Measurements from ENCODE around the gene RASGRP4. TPM values are rescaled to one million over a fixed set of nuclear protein-coding genes. Genes with fewer than 3 reads are reported as not detected.

RASGRP4 gene
- total RNA-seq, 1 donor from 2014 or later: 1.0 TPM

DNA sequence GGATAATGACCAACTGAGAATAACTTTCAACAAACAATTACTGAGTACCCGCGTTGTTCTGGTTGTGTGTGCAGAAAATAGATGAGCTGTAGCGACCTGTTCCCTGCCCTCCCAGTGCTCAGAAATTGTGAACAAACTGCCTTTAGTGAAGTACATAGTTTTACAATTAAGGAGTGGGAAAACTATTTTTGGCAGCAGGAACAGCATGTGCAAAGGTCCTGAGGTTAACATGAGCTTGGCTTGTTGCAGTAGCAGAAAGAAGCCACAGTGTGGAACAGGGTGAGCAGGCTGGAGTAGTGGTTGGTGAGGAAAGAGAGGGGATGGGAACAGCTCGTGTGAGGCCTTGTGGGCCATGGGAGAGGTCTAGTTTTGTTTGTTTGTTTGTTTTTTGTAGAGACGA is 23.5 kb upstream of the RASGRP4 start:
- Histone ChIP-seq H3K27ac (ENCODE audit: low read depth, low read length) (peak overlapping the region; percentile 40), H3K36me3 (ENCODE audit: control insufficient read depth in 3 of 3, insufficient read depth in 3 of 3, low read length in 3 of 3) (peaks cover 67 to 80% (median 70%) of the 10 kb centered on the region in 3 donors), H3K4me3 (ENCODE audit: low read length in 3 of 3) (no peak overlapping the region), H3K27me3 (ENCODE audit: control insufficient read depth in 3 of 3, insufficient read depth in 3 of 3, low read length in 3 of 3) (no peaks in the 10 kb centered on the region), H3K9ac (ENCODE audit: low read depth in 1 of 3, low read length in 3 of 3) (no peak overlapping the region), H3K9me3 (ENCODE audit: control insufficient read depth in 3 of 3, low read length in 3 of 3) (no peaks in the 10 kb centered on the region), H3K4me1 (ENCODE audit: control insufficient read depth in 3 of 3, insufficient read depth in 3 of 3, low read length in 3 of 3) (peaks cover 0 to 31% (median 15%) of the 10 kb centered on the region in 3 donors)

DNA sequence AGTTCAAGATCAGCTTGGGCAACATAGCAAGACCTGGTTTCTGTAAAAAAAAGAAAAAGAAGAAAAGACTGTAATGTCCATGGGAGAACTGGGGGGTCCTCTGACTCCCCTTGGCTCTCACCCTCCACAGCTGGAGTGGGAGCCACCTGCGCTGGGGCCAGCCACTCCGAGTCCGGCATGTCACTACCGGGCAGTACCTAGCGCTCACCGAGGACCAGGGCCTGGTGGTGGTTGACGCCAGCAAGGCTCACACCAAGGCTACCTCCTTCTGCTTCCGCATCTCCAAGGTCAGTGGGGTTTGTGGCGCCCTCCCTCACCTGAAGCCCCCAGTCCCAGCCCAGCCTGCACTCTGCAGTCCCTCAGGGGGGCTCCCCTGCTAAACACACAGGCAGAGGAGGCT is 22.2 kb upstream of the RASGRP4 start:
- H3K27me3 ChIP-seq (ENCODE audit: control insufficient read depth in 3 of 3, insufficient read depth in 3 of 3, low read length in 3 of 3): no peaks in the 10 kb centered on the region
- no peak overlapping the region for H3K4me3 ChIP-seq (ENCODE audit: low read length in 3 of 3)
- no peaks in the 10 kb centered on the region for H3K9me3 ChIP-seq (ENCODE audit: control insufficient read depth in 3 of 3, low read length in 3 of 3)
- H3K9ac ChIP-seq (ENCODE audit: low read depth in 1 of 3, low read length in 3 of 3): no peak overlapping the region
- H3K4me1 ChIP-seq (ENCODE audit: control insufficient read depth in 3 of 3, insufficient read depth in 3 of 3, low read length in 3 of 3): peaks cover 0 to 31% (median 15%) of the 10 kb centered on the region in 3 donors
- no peak overlapping the region for H3K27ac ChIP-seq (ENCODE audit: low read depth, low read length)
- peaks cover 75 to 82% (median 78%) of the 10 kb centered on the region in 3 donors for H3K36me3 ChIP-seq (ENCODE audit: control insufficient read depth in 3 of 3, insufficient read depth in 3 of 3, low read length in 3 of 3)

DNA sequence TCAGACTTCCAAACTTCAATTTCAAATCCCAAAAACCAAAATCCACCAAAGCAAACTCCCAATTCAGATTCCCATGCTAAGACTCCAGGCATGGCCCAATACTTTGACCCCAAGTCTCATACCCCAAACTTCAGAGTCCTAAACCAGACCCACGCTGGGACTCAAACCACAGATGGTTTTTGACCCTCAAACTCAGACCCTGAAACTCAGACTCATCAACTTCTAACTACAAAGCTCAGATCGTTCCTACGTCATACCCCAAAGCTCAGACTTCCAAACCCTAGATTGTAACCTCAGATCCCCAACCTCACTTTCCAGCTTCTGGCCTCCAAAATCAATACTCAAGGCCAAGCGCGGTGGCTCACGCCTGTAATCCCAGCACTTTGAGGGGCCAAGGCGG is 19.3 kb upstream of the RASGRP4 start:
- Histone ChIP-seq H3K36me3 (ENCODE audit: control insufficient read depth in 3 of 3, insufficient read depth in 3 of 3, low read length in 3 of 3) (peaks cover 60 to 73% (median 66%) of the 10 kb centered on the region in 3 donors), H3K4me1 (ENCODE audit: control insufficient read depth in 3 of 3, insufficient read depth in 3 of 3, low read length in 3 of 3) (peaks cover 0 to 28% (median 13%) of the 10 kb centered on the region in 3 donors), H3K9ac (ENCODE audit: low read depth in 1 of 3, low read length in 3 of 3) (no peak overlapping the region), H3K4me3 (ENCODE audit: low read length in 3 of 3) (no peak overlapping the region), H3K9me3 (ENCODE audit: control insufficient read depth in 3 of 3, low read length in 3 of 3) (no peaks in the 10 kb centered on the region), H3K27me3 (ENCODE audit: control insufficient read depth in 3 of 3, insufficient read depth in 3 of 3, low read length in 3 of 3) (no peaks in the 10 kb centered on the region), H3K27ac (ENCODE audit: low read depth, low read length) (no peak overlapping the region)

DNA sequence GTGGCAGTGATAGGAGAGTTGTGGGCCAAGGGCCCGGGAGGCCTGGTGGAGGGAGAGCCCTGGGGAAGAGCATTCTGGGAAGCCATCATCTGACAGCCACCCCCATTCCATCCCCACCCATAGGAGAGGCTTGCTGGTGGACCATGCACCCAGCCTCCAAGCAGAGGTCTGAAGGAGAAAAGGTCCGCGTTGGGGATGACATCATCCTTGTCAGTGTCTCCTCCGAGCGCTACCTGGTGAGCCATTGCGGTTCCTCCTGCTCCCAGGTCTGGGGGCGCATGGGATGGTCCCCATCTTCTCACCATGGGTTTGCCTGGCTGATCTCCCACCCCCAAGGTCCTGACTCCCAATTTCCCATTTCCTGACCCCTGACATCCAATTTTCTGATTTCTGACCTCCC is 18.0 kb upstream of the RASGRP4 start:
- H3K27ac ChIP-seq (ENCODE audit: low read depth, low read length): no peak overlapping the region
- H3K9me3 ChIP-seq (ENCODE audit: control insufficient read depth in 3 of 3, low read length in 3 of 3): no peaks in the 10 kb centered on the region
- no peak overlapping the region for H3K9ac ChIP-seq (ENCODE audit: low read depth in 1 of 3, low read length in 3 of 3)
- H3K4me1 ChIP-seq (ENCODE audit: control insufficient read depth in 3 of 3, insufficient read depth in 3 of 3, low read length in 3 of 3): peaks cover 7 to 28% (median 19%) of the 10 kb centered on the region in 3 donors
- H3K27me3 ChIP-seq (ENCODE audit: control insufficient read depth in 3 of 3, insufficient read depth in 3 of 3, low read length in 3 of 3): no peaks in the 10 kb centered on the region
- no peak overlapping the region for H3K4me3 ChIP-seq (ENCODE audit: low read length in 3 of 3)
- H3K36me3 ChIP-seq (ENCODE audit: control insufficient read depth in 3 of 3, insufficient read depth in 3 of 3, low read length in 3 of 3): peaks cover 52 to 61% (median 53%) of the 10 kb centered on the region in 3 donors

DNA sequence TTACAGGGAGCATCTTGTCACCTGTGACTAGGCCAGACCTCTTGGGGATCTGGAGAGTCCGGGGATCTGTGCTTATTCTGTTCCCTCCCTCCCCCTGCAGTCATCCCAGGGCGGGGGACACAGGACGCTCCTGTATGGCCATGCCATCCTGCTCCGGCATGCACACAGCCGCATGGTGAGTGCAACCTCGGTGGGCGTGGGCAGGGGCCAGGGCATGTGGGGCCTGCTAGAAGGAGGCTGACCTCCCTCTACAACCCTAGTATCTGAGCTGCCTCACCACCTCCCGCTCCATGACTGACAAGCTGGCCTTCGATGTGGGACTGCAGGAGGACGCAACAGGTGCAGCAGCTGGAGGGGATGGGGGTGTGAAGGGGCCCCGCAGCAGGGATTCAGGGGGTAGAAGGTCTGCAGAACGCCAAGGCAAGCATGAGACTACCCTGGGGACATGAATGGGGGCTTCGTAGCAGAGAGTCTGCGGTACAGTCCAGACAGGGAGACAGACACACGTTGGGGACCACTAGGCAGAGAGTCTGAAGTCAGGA is 17.5 kb upstream of the RASGRP4 start:
- Histone ChIP-seq H3K9ac (ENCODE audit: low read depth in 1 of 3, low read length in 3 of 3) (no peak overlapping the region), H3K9me3 (ENCODE audit: control insufficient read depth in 3 of 3, low read length in 3 of 3) (no peaks in the 10 kb centered on the region), H3K36me3 (ENCODE audit: control insufficient read depth in 3 of 3, insufficient read depth in 3 of 3, low read length in 3 of 3) (peaks cover 49 to 57% (median 51%) of the 10 kb centered on the region in 3 donors), H3K4me3 (ENCODE audit: low read length in 3 of 3) (no peak overlapping the region), H3K27ac (ENCODE audit: low read depth, low read length) (no peak overlapping the region), H3K27me3 (ENCODE audit: control insufficient read depth in 3 of 3, insufficient read depth in 3 of 3, low read length in 3 of 3) (no peaks in the 10 kb centered on the region), H3K4me1 (ENCODE audit: control insufficient read depth in 3 of 3, insufficient read depth in 3 of 3, low read length in 3 of 3) (peaks cover 9 to 28% (median 20%) of the 10 kb centered on the region in 3 donors)

DNA sequence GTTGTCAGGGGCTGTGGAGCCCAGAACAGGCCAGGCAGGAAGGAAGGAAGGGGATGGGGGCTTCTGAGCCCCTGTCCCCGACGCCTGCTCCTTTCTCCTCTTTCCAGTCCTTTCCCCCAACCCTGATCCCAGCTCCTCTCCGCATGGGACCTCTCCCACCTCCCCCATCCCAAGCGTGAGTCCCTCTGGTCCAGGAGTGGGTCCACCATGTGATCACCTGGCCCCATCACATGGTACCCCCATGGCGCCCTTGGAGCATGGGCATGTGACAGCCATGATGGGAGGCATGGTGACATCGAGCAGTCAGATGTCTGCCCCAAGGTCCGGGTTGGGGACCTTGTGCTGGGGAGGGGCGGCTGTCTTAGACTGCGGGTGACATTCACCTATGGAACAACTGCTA is 16.7 kb upstream of the RASGRP4 start:
- no peak overlapping the region for H3K9ac ChIP-seq (ENCODE audit: low read depth in 1 of 3, low read length in 3 of 3)
- H3K9me3 ChIP-seq (ENCODE audit: control insufficient read depth in 3 of 3, low read length in 3 of 3): no peaks in the 10 kb centered on the region
- H3K27me3 ChIP-seq (ENCODE audit: control insufficient read depth in 3 of 3, insufficient read depth in 3 of 3, low read length in 3 of 3): no peaks in the 10 kb centered on the region
- H3K36me3 ChIP-seq (ENCODE audit: control insufficient read depth in 3 of 3, insufficient read depth in 3 of 3, low read length in 3 of 3): peaks cover 45 to 53% (median 46%) of the 10 kb centered on the region in 3 donors
- H3K27ac ChIP-seq (ENCODE audit: low read depth, low read length): peak overlapping the region; percentile 40
- H3K4me1 ChIP-seq (ENCODE audit: control insufficient read depth in 3 of 3, insufficient read depth in 3 of 3, low read length in 3 of 3): peaks cover 16 to 31% (median 25%) of the 10 kb centered on the region in 3 donors
- no peak overlapping the region for H3K4me3 ChIP-seq (ENCODE audit: low read length in 3 of 3)

DNA sequence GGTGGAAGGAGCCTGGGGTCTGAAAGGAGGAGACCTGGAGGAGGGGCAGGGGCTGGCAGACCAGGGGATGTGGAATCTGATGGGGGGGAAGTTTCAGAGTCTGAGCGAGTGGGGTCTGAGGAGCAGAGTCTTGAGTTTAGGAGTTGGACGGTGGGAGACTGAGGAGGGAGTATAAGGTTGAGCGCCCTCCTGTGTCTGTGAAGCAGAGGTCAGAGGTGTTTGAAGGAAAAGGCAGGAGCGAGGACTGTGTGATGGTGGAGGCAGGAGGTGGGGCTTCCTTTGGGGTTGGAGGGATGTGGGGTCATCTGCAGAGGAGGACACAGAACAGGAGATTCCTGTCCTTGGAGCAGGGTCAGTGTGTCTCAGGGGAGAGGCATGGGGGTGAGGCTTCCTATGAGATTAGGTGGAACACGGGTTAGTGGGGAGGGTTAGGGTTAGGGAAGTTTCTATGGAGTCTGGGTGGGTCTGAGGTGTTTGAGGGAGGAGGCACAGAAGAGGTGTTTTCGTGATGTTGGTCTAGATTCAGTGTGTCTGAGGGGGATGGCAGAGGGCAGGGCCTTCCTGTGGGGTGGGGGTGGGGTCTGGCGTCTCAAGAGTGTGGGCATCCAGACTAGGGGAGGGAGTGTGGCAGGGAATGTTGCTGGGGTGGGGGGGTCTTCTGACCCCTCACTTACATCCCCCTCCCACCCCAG is 15.8 kb upstream of the RASGRP4 start:
- Histone ChIP-seq H3K9me3 (ENCODE audit: control insufficient read depth in 3 of 3, low read length in 3 of 3) (no peaks in the 10 kb centered on the region), H3K4me1 (ENCODE audit: control insufficient read depth in 3 of 3, insufficient read depth in 3 of 3, low read length in 3 of 3) (peaks cover 21 to 38% (median 31%) of the 10 kb centered on the region in 3 donors), H3K27me3 (ENCODE audit: control insufficient read depth in 3 of 3, insufficient read depth in 3 of 3, low read length in 3 of 3) (no peaks in the 10 kb centered on the region)

DNA sequence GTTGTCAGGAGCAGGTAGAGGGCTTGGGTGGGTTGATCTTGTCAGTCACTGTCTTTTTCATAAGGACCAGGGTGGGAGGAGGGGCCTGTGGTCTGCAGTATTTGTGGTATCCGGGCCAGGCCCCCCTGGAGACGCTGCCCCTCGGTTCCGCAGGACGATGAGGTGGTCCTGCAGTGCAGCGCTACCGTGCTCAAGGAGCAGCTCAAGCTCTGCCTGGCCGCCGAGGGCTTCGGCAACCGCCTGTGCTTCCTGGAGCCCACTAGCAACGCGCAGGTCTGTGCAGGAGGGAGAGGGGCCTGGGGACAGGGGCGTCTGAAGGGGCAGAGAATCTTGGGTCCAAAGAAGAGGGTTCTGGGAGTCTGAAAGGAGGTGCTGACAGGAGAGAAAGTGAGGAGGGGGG is 14.6 kb upstream of the RASGRP4 start:
- Histone ChIP-seq H3K4me3 (ENCODE audit: low read length in 3 of 3) (no peak overlapping the region), H3K9me3 (ENCODE audit: control insufficient read depth in 3 of 3, low read length in 3 of 3) (no peaks in the 10 kb centered on the region), H3K4me1 (ENCODE audit: control insufficient read depth in 3 of 3, insufficient read depth in 3 of 3, low read length in 3 of 3) (peaks cover 24 to 43% (median 34%) of the 10 kb centered on the region in 3 donors), H3K27me3 (ENCODE audit: control insufficient read depth in 3 of 3, insufficient read depth in 3 of 3, low read length in 3 of 3) (no peaks in the 10 kb centered on the region), H3K9ac (ENCODE audit: low read depth in 1 of 3, low read length in 3 of 3) (peak overlapping the region in 1 of 3 donors; percentile 71), H3K36me3 (ENCODE audit: control insufficient read depth in 3 of 3, insufficient read depth in 3 of 3, low read length in 3 of 3) (peaks cover 30 to 37% (median 31%) of the 10 kb centered on the region in 3 donors), H3K27ac (ENCODE audit: low read depth, low read length) (peak overlapping the region; percentile 100)

More for the DNA sequence above, 15.8 kb upstream of the RASGRP4 start:
- peaks cover 41 to 48% (median 42%) of the 10 kb centered on the region in 3 donors for H3K36me3 ChIP-seq (ENCODE audit: control insufficient read depth in 3 of 3, insufficient read depth in 3 of 3, low read length in 3 of 3)
- no peak overlapping the region for H3K4me3 ChIP-seq (ENCODE audit: low read length in 3 of 3)
- peak overlapping the region; percentile 40 for H3K27ac ChIP-seq (ENCODE audit: low read depth, low read length)
- H3K9ac ChIP-seq (ENCODE audit: low read depth in 1 of 3, low read length in 3 of 3): peak overlapping the region in 1 of 3 donors; percentile 20

DNA sequence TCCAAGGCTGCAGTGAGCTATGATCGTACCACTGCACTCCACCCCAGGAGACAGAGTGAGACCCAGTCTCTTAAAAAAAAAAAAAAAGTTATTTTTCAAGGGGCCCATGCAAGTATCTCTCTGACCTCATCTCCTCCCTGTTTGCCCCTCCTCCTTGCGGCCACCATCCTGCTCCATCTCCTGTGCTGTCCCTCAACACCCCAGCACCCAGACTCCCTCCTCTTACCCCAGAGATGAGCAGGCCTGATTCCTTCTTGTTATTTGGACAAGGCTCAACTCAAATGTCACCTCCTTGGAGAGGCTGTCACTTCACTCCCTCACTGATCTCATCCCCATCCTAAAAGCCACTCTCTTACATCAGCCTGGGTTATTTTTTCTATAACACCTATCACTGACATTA is 11.9 kb upstream of the RASGRP4 start:
- Histone ChIP-seq H3K27me3 (ENCODE audit: control insufficient read depth in 3 of 3, insufficient read depth in 3 of 3, low read length in 3 of 3) (peaks cover 0 to 4% (median 0%) of the 10 kb centered on the region in 3 donors), H3K36me3 (ENCODE audit: control insufficient read depth in 3 of 3, insufficient read depth in 3 of 3, low read length in 3 of 3) (peaks cover 7 to 14% (median 10%) of the 10 kb centered on the region in 3 donors), H3K9me3 (ENCODE audit: control insufficient read depth in 3 of 3, low read length in 3 of 3) (no peaks in the 10 kb centered on the region), H3K4me1 (ENCODE audit: control insufficient read depth in 3 of 3, insufficient read depth in 3 of 3, low read length in 3 of 3) (peaks cover 27 to 52% (median 39%) of the 10 kb centered on the region in 3 donors), H3K27ac (ENCODE audit: low read depth, low read length) (peak overlapping the region; percentile 100), H3K9ac (ENCODE audit: low read depth in 1 of 3, low read length in 3 of 3) (peak overlapping the region in 1 of 3 donors; percentile 33), H3K4me3 (ENCODE audit: low read length in 3 of 3) (peak overlapping the region in 1 of 3 donors; percentile 52)

DNA sequence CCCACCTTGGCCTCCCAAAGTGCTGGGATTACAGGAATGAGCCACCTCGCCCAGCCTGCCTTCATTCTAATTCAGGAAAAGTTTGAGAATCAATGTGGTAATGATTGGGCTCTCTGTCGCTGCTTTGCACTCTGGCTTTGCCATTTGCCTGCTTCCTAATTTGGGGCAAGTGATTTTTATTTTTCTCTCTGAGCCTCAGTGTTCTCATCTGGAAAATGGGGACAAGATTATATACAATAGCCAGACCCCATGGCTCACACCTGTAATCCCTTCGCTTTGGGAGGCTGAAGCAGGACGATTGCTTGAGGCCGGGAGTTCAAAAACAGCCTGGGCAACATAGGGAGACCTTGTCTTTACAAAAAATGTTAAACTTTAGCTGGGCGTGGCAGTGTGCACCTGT is 11.3 kb upstream of the RASGRP4 start:
- Histone ChIP-seq H3K4me3 (ENCODE audit: low read length in 3 of 3) (peak overlapping the region; percentile 10 to 61 (median 52)), H3K27me3 (ENCODE audit: control insufficient read depth in 3 of 3, insufficient read depth in 3 of 3, low read length in 3 of 3) (peaks cover 0 to 4% (median 0%) of the 10 kb centered on the region in 3 donors), H3K9me3 (ENCODE audit: control insufficient read depth in 3 of 3, low read length in 3 of 3) (no peaks in the 10 kb centered on the region), H3K9ac (ENCODE audit: low read depth in 1 of 3, low read length in 3 of 3) (peak overlapping the region in 2 of 3 donors; percentile 25 to 74), H3K27ac (ENCODE audit: low read depth, low read length) (peak overlapping the region; percentile 100), H3K4me1 (ENCODE audit: control insufficient read depth in 3 of 3, insufficient read depth in 3 of 3, low read length in 3 of 3) (peaks cover 30 to 55% (median 40%) of the 10 kb centered on the region in 3 donors), H3K36me3 (ENCODE audit: control insufficient read depth in 3 of 3, insufficient read depth in 3 of 3, low read length in 3 of 3) (peaks cover 4 to 7% (median 6%) of the 10 kb centered on the region in 3 donors)

All from skeletal muscle tissue (tissue), 4 donors.